K562 (cell line): Measurements from ENCODE around the gene SDS. TPM values are rescaled to one million over a fixed set of nuclear protein-coding genes. Genes with fewer than 3 reads are reported as not detected.

Experiments
- ATAC-seq: fragments of 200-7000 bp; cut with Tn5 transposase; 3 replicates; pipeline ENCODE4 v1.9.1; 2020; ENCODE audit warnings: moderate library complexity
- BruUV-seq: library from RNA; stranded (reverse); fragments of 400-500 nt; replicated peaks from 2 replicates; lab custom pipeline; 2021; lab: Mats Ljungman, UMichigan
- CTCF ChIA-PET: fragments of 300-600 bp; formaldehyde crosslinking; extraction: SDS; loops from one replicate; lab custom pipeline; 2021; ENCODE audit warnings: low intra/inter-chr PET ratio; lab: Yijun Ruan, JAX
- POLR2A ChIA-PET: fragments of 300-600, 350-650 bp; sonication (Branson Sonifier 250); formaldehyde crosslinking; extraction: SDS; loops from one replicate; lab custom pipeline; 2021; ENCODE audit warnings: antibody characterized with exemption, inconsistent platforms; lab: Yijun Ruan, JAX
- DNase-seq, 4 experiments: peaks; one replicate each; pipeline versions ENCODE4 v3.0.0 to v3.0.0-alpha.2; 2011 to 2018; ENCODE audit warnings: low spot score in 3 of 4, mixed read lengths in 3 of 4; ENCODE audit errors: extremely low read depth in 1 of 4
- FAIRE-seq: peaks from 2 replicates; lab custom pipeline; 2011; peaks lifted over from hg19 to GRCh38; lab: Jason Lieb, UNC
- H2AFZ ChIP-seq: 2 replicates; pipeline ENCODE4 v1.6.0; 2011; ENCODE audit warnings: low read depth, low read length, control low read depth, inconsistent platforms
- H3K27ac ChIP-seq: fragments of 200-600 bp; 3 replicates; pipeline ENCODE4 v1.8.0; 2011; ENCODE audit warnings: low read depth, mild to moderate bottlenecking, control low read depth, inconsistent platforms, low read length, moderate library complexity, mixed read lengths; ENCODE audit errors: extremely low read depth
- H3K27me3 ChIP-seq, 2 experiments: fragments of 300-600 bp in 1 of 2; 2 replicates in 1 of 2; 3 replicates in 1 of 2; pipeline versions ENCODE4 v1.6.0 to v1.8.0; 2011; ENCODE audit warnings: inconsistent platforms in 2 of 2, low read length in 2 of 2, mild to moderate bottlenecking in 1 of 2, mixed read lengths in 1 of 2, moderate library complexity in 1 of 2; ENCODE audit not compliant: control insufficient read depth in 2 of 2, insufficient read depth in 2 of 2
- H3K36me3 ChIP-seq: fragments of 300-600 bp; 3 replicates; pipeline ENCODE4 v1.8.0; 2011; ENCODE audit warnings: mild to moderate bottlenecking, low read length, inconsistent platforms; ENCODE audit not compliant: control insufficient read depth, insufficient read depth
- H3K4me1 ChIP-seq, 2 experiments: fragments of 200-600 bp in 1 of 2; replicated peaks in 1 of 2; 2 replicates in 1 of 2; 3 replicates in 1 of 2; pipeline versions ENCODE4 v1.5.1 to v1.8.0; 2011; ENCODE audit warnings: inconsistent platforms in 2 of 2, low read length in 2 of 2, mild to moderate bottlenecking in 1 of 2, mixed read lengths in 1 of 2, moderate library complexity in 1 of 2; ENCODE audit not compliant: control insufficient read depth in 2 of 2, insufficient read depth in 2 of 2
- H3K4me2 ChIP-seq: 2 replicates; pipeline ENCODE4 v1.6.1; 2011; ENCODE audit warnings: low read length, control low read depth, inconsistent platforms, mixed read lengths; ENCODE audit not compliant: insufficient read depth
- H3K4me3 ChIP-seq: fragments of 200-600 bp; sonication (generic), shearing (Covaris generic); 2 replicates; pipeline ENCODE4 v1.5.1; 2016; ENCODE audit warnings: control low read depth, inconsistent platforms
- H3K79me2 ChIP-seq: fragments of 200-600 bp; 3 replicates; pipeline ENCODE4 v1.8.0; 2011; ENCODE audit warnings: low read length, inconsistent platforms; ENCODE audit not compliant: control insufficient read depth, insufficient read depth
- H3K9ac ChIP-seq, 2 experiments: 2 replicates each; pipeline versions ENCODE4 v1.6.0 to v1.6.1; 2011; ENCODE audit warnings: low read depth in 2 of 2, low read length in 2 of 2, control low read depth in 1 of 2, inconsistent platforms in 1 of 2, mild to moderate bottlenecking in 1 of 2, mixed read lengths in 1 of 2; ENCODE audit not compliant: insufficient read depth in 1 of 2
- H3K9me1 ChIP-seq: one replicate; pipeline ENCODE4 v1.6.0; 2011; ENCODE audit warnings: inconsistent platforms, mild to moderate bottlenecking, low read length, moderate library complexity; ENCODE audit not compliant: control insufficient read depth, insufficient read depth
- H3K9me3 ChIP-seq: replicated peaks from 2 replicates; pipeline ENCODE4 v1.5.1; 2011; ENCODE audit warnings: low read depth, low read length, inconsistent platforms; ENCODE audit not compliant: control insufficient read depth, insufficient read depth
- H4K20me1 ChIP-seq: replicated peaks from 2 replicates; pipeline ENCODE4 v1.6.1; 2011; ENCODE audit warnings: low read length, inconsistent platforms, mixed read lengths; ENCODE audit not compliant: control insufficient read depth, insufficient read depth
- BCLAF1 ChIP-seq, 2 experiments: fragments of 450-650 bp in 1 of 2; IDR thresholded peaks; 2 replicates each; pipeline ENCODE4 v1.6.1; 2011 to 2017; ENCODE audit warnings: low read depth in 2 of 2, antibody characterized with exemption in 1 of 2, borderline replicate concordance in 1 of 2, low read length in 1 of 2, mild to moderate bottlenecking in 1 of 2, mixed read lengths in 1 of 2; ENCODE audit not compliant: control insufficient read depth in 1 of 2
- BRD9 ChIP-seq: fragments of 450-650 bp; IDR thresholded peaks from 2 replicates; pipeline ENCODE4 v1.6.1; 2018; ENCODE audit warnings: low read depth; ENCODE audit not compliant: partially characterized antibody
- MED1 ChIP-seq: sonication (generic); formaldehyde crosslinking; IDR thresholded peaks from 2 replicates; pipeline ENCODE4 v1.8.1; 2023; ENCODE audit warnings: missing genetic modification reagents, borderline replicate concordance
- NFE2L1 ChIP-seq: fragments of 450-650 bp; IDR thresholded peaks from 2 replicates; pipeline ENCODE4 v1.6.1; 2016; ENCODE audit warnings: missing genetic modification characterization, low read depth, mild to moderate bottlenecking, missing compliant biosample characterization, moderate library complexity, borderline replicate concordance
- YY1 ChIP-seq, 3 experiments: IDR thresholded peaks; 2 replicates each; pipeline ENCODE4 v1.6.1; 2011; ENCODE audit warnings: low read length in 2 of 3, mild to moderate bottlenecking in 2 of 3, moderate library complexity in 2 of 3, borderline replicate concordance in 1 of 3, control low read depth in 1 of 3, low read depth in 1 of 3; ENCODE audit not compliant: insufficient read depth in 3 of 3, insufficient replicate concordance in 2 of 3, control insufficient read depth in 1 of 3, insufficient read length in 1 of 3; ENCODE audit errors: extremely low read depth in 1 of 3
- ZNF408 ChIP-seq: fragments of 250-450 bp; sonication (Bioruptor Pico); IDR thresholded peaks from 2 replicates; pipeline ENCODE4 v1.4.0; 2020; ENCODE audit warnings: low read depth, mild to moderate bottlenecking, moderate library complexity
- ZNF609 ChIP-seq: sonication (generic); formaldehyde crosslinking; IDR thresholded peaks from 2 replicates; pipeline ENCODE4 v1.8.1; 2023; ENCODE audit warnings: missing genetic modification reagents, mild to moderate bottlenecking, borderline replicate concordance
- ZNF644 ChIP-seq: fragments of 200-800 bp; sonication (Bioruptor generic); IDR thresholded peaks from 2 replicates; pipeline ENCODE4 v1.6.1; 2016; ENCODE audit warnings: low read depth, missing genetic modification characterization, missing compliant biosample characterization
- WGBS: fragments of 100-300 bp; shearing (Covaris generic); methylation state at CpG from one replicate; pipeline ENCODE4 v1.1.6; 2016; ENCODE audit warnings: low coverage, mixed read lengths; ENCODE audit not compliant: insufficient coverage; ENCODE audit errors: missing lambda C conversion rate; 5-methylcytosine and 5-hydroxymethylcytosine counted together
- in situ Hi-C: fragments of 300-500 bp; cut with MboI; formaldehyde crosslinking; loops from 4 replicates; pipeline ENCODE4 v1.15.0; 2018; ENCODE audit warnings: inconsistent platforms, mixed read lengths
- intact Hi-C: fragments of 100-400 bp; cut with micrococcal nuclease; formaldehyde crosslinking; loops from 2 replicates; pipeline ENCODE4 v1.14.2; 2022
- polyA plus RNA-seq, 8 experiments: library from polyadenylated mRNA; depleted of rRNA in 4 of 8; stranded (reverse) in 5 of 8; unstranded in 3 of 8; fragments of >200 nt; fragmentation: Nextera tagmentation in 2 of 8; fragmentation: Illumina TruSeq in 1 of 8; extraction: Ambion mirVana in 2 of 8; extraction: Trizol in 1 of 8; gene quantifications; 2 replicates each; pipeline versions ENCODE4 v1.2.1 to v1.2.3, GENCODE V29; 2011 to 2014; ENCODE audit warnings: inconsistent platforms in 1 of 8, missing spikeins in 1 of 8
- total RNA-seq, 7 experiments: library from RNA; depleted of rRNA in 6 of 7; stranded (reverse); fragments of >200 nt in 6 of 7; fragmentation: Illumina TruSeq in 2 of 7; extraction: Trizol in 2 of 7; gene quantifications; 2 replicates each; pipeline versions ENCODE4 v1.2.1 to v1.2.3, GENCODE V29; 2011 to 2021; ENCODE audit warnings: low replicate concordance in 1 of 7

SDS gene
- total and polyA plus RNA-seq, 9 of the 15 experiments (the other 6 are each of a cell fraction or from before 2014, with no cell fraction given): 0.07 to 1.1 (median 0.12) TPM; not detected in 1

GRCh38 chr12:113384778-113385177, 18.9 kb downstream of the SDS start:
- H3K9me3 ChIP-seq: no peaks in the 10 kb centered on the region
- ATAC-seq (no peak), DNase-seq (no peak), FAIRE-seq (no peak)
- H3K36me3 ChIP-seq: peaks cover 61% of the 10 kb centered on the region; the same call in 2 of the 3 replicates
- intact Hi-C loops: no loop called here
- no peak overlapping the region for H3K4me3 ChIP-seq
- 98% methylated on average over 9 of the region's 14 CpGs for WGBS
- peaks cover 0 to 8% of the 10 kb centered on the region in 2 experiments; a peak in 1 of 5 replicates for H3K4me1 ChIP-seq
- no peak for TF ChIP-seq MED1 (CRISPR knock-in tag)
- no peak for TF ChIP-seq BCLAF1 (IDR thresholded peaks at IDR 0.05; ENCODE audit: borderline replicate concordance in 1 of 2, control insufficient read depth in 1 of 2, low read depth in 2 of 2, low read length in 1 of 2)
- TF ChIP-seq ZNF408: no peak
- TF ChIP-seq ZNF644 (tag): no peak
- no peak for TF ChIP-seq ZNF609
- TF ChIP-seq YY1 (IDR thresholded peaks at IDR 0.05; ENCODE audit: borderline replicate concordance in 1 of 3, control insufficient read depth in 1 of 3, extremely low read depth in 1 of 3, insufficient read depth in 3 of 3, insufficient read length in 1 of 3, insufficient replicate concordance in 2 of 3, low read depth in 1 of 3, low read length in 2 of 3): no peak
- no peak for TF ChIP-seq BRD9
- TF ChIP-seq NFE2L1 (tag): no peak
- CTCF ChIA-PET: no interaction called here
- H2AFZ ChIP-seq: no peak overlapping the region
- no peaks in the 10 kb centered on the region for H3K9me1 ChIP-seq
- H3K4me2 ChIP-seq: no peak overlapping the region
- in situ Hi-C loops: no loop called here
- no peak overlapping the region for H3K27ac ChIP-seq
- BruUV-seq: no TSS peak
- H3K9ac ChIP-seq: no peak overlapping the region
- no peaks in the 10 kb centered on the region for H3K79me2 ChIP-seq
- H3K27me3 ChIP-seq: no peaks in the 10 kb centered on the region
- POLR2A ChIA-PET: no interaction called here
- no peaks in the 10 kb centered on the region for H4K20me1 ChIP-seq
